Measurements from ENCODE around the gene DMD.

The DMD gene

GRCh38 chrX:33014949-33015348 lies 196.4 kb downstream of the DMD start:
- no peak for DNase-seq

GRCh38 chrX:33014086-33014485 lies 197.3 kb downstream of the DMD start:
- no peak for DNase-seq

- DNase-seq: no peak
Measured at GRCh38 chrX:33001107-33001506, 210.2 kb downstream of the DMD start.

DNA sequence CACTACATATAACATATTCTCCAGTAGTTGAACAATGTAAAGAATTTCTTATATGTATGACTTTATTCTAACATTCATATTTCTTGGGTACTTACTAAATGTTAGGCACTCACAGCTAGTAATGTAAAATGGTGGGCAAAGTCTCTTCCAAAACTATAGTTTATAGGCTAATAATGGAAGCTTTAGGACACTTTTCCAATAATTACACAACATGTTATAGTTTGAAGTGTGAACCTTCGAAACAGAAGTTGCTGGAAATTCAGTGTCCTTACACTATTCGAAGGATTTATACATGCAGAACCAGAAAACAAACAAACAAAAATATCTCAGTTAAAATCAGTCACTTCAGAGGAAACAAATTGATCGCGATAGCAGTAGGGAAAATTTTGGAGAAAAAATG lies 212.6 kb downstream of the DMD start:
- no peak for DNase-seq

DNA sequence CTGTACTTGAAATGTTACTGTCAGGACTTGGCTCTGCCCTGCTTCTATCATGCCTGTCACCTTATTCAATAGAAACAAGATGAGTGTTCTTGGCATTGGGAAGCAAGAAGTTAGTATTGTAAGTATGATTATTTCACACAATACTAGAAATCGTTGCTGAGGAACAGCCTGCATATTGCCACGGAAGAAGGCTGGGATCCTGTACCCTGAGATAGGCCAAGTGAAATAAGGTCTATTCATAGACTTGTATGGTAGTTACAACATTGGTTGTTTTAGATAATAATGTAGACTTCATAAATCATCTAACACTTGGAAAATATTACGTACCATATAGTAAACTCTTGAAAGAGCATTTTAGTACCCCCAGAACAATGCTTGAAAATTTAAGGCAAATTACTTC lies 215.9 kb downstream of the DMD start:
- DNase-seq: no peak

DNA sequence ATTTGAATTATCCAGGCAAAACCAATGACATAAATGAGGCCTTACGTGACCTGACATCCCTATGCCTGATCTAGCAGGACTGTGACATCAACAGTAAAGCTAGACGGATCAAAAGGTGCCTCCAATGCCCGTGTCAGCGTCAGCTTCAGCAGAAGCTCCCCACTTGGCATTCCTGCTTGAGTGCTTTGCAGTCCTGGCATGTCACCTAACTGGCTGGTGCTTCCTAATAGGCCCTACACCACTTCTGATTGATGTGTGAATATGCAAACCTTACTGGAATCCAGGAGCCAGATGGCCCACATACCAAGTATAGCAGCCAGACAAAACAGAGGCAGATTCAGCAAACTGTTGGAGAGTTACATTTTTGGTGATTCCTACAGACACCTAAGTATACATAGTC lies 224.2 kb downstream of the DMD start:
- DNase-seq: no peak

- DNase-seq: no peak
Measured at GRCh38 chrX:32985544-32985943, 225.8 kb downstream of the DMD start.

DNA sequence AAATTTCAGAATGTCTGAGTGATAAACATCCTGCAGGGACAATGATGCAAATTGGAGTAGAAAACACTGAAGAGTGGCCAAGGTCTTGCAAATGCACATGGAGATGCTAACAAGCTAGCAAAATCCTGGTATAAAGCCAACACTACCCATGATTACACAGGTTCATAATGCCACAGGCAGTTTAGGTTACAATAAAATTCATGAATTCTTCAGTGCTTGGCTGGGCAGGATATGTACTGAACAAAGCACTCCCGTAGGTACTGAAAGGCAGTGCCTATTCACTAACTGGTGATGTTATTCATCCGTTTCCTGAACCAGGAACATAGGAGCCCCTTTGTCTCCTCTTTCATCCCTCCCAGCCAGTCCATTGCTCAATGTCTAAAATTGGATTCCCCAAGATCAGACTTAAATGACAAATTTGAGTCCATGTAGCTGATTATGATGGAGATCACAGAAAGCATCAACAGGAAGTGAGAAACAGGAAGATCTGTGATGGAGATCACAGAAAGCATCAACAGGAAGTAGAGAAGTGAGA lies 244.5 kb downstream of the DMD start:
- DNase-seq: no peak

DNA sequence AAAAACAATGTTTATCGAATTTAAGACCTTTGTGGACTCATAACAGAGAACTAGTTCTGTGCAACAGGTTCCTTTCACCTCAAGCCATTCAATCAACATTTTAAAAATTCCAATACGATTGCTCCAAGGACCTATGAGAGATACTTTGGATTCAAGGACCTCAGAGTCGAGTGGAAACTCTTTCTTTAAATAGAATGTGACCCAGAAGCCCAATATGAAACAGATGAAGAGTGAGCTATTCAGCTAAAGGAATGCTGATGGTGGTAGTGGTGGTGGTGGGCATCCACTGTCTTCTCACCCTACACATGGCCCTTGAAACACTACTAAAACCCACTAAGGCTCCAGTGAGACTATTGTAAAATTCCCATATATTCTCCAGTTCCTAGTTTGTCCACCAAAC lies 257.2 kb downstream of the DMD start:
- no peak for DNase-seq

- DNase-seq: no peak
Measured at GRCh38 chrX:32948130-32948529, 263.2 kb downstream of the DMD start.

- no peak for DNase-seq
Measured at GRCh38 chrX:32937043-32937442, 274.3 kb downstream of the DMD start.

- DNase-seq: no peak
Measured at GRCh38 chrX:32933548-32933947, 277.8 kb downstream of the DMD start.

- DNase-seq: no peak
Measured at GRCh38 chrX:32929040-32929439, 282.3 kb downstream of the DMD start.

DNA sequence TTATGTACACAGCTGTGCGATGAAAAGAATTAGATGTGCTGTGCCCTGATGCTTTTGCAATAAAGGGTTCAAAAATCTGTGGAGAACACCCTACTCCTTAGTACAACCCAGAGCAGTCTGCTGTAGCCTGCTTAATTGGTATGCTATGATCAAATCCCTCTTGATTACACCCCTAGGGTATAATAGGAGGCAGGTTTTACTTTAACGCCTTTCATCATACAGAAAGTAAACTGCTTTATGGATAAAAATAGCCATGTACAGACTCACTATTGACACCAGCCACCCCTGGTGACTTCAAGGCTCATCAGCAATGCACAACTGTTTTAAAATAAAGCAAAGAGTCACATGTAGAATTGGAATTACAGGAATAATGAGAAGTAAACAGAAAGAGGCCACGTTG lies 315.3 kb downstream of the DMD start:
- no peak for DNase-seq

DNA sequence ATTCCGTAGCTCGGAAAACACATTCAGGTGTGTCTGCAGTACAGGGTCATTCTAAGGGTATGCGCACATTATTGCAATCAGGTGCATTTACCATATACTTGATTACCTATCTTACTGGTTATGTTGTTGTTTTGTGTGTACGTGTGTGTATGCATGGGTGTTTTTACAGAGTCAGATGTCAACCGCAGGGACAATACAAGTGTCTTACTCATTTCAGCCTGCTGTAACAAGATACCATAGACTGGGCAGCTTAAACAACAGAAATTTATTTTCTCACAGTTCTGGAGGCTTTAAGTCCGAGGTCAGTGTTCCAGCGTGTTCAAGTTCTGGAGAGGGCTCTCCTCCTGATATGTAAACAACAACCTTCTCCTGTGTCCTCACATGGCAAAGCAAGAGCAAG lies 316.7 kb downstream of the DMD start:
- no peak for DNase-seq

DNA sequence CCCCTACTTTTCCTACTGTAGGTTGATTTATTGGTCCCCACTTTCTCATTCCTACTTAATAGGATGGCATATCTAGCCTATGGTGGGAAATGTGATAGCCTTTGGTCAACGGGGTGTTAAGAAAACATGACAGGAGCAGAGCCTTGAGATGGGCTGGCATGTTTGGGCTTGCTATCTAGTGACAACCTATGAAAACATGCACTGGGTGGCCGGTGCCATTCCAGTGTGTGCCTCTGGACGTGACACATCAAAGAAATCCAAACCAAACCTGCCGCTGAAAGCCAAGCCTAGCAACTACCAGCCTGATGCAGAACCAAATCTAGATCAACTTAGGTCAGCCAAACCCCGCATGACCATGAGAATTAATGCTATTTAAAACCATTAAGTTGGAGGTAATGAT lies 317.6 kb downstream of the DMD start:
- no peak for DNase-seq

DNA sequence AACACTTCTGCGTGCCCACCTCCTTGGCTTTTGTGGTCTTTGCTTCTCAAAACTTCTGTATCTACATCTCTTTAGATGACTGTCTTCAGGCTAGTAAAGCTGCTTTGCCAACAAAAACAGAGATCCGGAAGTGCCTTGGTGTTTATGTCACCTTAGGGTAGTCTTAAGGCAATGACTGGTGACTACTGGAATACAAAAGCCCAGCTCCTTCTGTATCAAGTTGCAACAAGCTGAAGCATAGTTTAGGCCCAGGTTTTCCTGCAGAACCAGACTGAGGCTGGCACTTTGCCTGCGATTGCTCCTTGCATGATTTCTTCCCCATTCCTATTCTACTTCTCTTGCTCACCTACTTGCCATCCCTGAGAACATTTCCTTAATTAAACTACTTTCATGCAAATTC lies 333.8 kb downstream of the DMD start:
- DNase-seq: no peak

DNA sequence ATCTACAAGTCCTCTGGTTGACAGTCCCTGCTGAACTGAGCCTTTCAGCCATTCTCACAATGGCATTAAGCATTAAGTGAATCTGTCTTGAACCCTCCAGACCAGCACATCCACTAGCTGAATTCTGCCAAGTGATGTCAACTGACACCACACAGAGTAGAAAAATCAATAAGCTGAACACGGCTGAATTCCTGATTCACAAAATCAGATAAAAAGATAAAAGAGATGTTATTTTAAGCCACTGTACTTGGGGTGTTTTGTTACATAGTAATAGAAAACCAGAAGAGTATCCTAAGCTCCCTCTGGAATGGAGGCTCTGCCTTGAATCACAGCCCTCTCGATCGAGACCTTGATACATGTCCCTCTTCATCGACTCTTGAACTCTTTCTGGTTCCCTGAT lies 336.5 kb downstream of the DMD start:
- DNase-seq: no peak

GRCh38 chrX:32873786-32874185 lies 337.6 kb downstream of the DMD start:
- no peak for DNase-seq

- DNase-seq: no peak
Measured at GRCh38 chrX:32871636-32872035, 339.7 kb downstream of the DMD start.

GRCh38 chrX:32868524-32868895 lies 342.8 kb downstream of the DMD start:
- no peak for DNase-seq

DNA sequence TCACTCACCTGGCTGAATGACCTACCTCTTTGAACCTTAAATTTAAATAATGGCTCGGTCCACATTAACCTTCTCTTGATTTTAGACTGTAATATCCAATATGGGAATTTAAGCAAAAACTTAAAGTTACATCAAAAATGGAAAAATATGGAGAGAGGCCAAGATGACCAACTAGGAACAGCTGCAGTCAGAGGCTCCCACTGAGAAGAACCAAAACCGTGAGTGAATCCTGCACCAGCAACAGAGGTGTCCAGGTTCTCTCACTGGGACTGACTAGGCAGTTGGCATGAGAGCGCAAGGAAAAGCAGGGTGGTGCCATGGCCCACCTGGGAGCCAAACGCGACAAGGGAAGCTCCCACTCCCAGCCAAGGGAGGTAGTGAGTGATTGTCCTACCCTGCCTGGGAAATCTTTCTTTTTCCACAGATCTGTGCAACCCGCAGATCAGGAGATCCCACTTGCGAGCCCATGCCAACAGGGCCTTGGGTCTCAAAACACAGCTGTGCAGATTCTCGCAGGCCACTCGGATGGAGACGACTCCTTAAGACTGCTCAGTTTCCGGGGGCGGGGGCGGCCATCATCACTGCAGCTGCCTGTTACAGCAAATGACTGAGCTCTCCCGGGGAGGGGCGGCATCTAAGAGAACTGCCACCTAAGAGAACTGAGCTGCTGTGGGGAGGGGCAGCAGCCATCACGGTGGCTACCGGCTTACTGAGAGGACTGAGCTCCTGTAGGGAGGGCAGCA lies 343.4 kb downstream of the DMD start:
- DNase-seq: no peak

GRCh38 chrX:32852203-32852602 lies 359.1 kb downstream of the DMD start:
- no peak for DNase-seq

DNA sequence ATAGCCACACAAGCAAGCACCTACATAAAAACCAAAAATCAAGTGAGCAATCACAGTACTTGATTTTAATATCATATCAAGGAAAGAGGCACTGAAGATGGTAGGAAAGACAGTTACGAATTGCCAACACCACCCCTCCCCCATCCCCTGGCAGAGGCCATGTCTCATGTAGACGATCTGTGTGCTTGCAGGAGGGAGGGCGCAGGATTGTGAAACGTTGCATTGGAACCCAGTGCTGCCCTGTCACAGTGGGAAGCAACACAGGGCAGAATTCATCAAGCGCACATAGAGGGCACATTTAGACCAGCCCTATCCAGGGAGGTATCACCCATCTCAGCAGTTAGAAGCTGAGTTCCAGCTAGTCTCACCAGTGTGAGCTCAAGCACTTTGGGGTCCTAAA lies 359.8 kb downstream of the DMD start:
- no peak for DNase-seq

DNA sequence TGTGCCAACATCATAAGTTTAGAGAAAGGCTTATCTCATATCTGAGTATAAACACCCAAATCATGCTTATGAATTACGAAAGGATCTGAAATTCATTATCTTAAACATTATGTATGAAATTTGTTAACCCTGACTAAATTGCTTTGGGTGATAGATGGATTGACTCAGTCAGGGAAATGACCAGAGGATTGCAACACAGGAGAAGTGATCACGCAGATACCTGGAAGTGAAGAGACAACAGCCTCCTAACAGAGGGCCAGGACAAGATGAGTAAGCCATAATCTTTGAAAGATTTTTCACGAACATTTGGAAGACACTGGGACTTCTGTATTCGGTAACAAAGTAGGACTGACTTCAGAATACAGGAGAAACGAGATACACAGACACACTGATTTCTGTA lies 363.4 kb downstream of the DMD start:
- DNase-seq: no peak
